Measurements from ENCODE around the gene CABS1.

The CABS1 gene

GRCh38 chr4:70382691-70383181, 48.0 kb downstream of the CABS1 start, which contains the start of gene SMR3B:
Gene SMR3B, plus strand, starts transcription at chr4:70383131. Its CDS starts 1,380 bp downstream, at chr4:70384511.
- no peak for DNase-seq (ENCODE audit: low spot score)

Measured in AG20443 (cell line).